GM12873 (cell line): ENCODE measurements around the gene USP49.

Experiments
- TF ChIP-seq, protein P1 (sequence below): IDR thresholded peaks from 2 replicates; pipeline ENCODE4 v1.5.1; 2012; ENCODE audit warnings: low read depth, mild to moderate bottlenecking, moderate library complexity, low read length, control low read depth; ENCODE audit not compliant: insufficient read depth; ENCODE audit errors: missing control alignments

Gene USP49

DNA sequence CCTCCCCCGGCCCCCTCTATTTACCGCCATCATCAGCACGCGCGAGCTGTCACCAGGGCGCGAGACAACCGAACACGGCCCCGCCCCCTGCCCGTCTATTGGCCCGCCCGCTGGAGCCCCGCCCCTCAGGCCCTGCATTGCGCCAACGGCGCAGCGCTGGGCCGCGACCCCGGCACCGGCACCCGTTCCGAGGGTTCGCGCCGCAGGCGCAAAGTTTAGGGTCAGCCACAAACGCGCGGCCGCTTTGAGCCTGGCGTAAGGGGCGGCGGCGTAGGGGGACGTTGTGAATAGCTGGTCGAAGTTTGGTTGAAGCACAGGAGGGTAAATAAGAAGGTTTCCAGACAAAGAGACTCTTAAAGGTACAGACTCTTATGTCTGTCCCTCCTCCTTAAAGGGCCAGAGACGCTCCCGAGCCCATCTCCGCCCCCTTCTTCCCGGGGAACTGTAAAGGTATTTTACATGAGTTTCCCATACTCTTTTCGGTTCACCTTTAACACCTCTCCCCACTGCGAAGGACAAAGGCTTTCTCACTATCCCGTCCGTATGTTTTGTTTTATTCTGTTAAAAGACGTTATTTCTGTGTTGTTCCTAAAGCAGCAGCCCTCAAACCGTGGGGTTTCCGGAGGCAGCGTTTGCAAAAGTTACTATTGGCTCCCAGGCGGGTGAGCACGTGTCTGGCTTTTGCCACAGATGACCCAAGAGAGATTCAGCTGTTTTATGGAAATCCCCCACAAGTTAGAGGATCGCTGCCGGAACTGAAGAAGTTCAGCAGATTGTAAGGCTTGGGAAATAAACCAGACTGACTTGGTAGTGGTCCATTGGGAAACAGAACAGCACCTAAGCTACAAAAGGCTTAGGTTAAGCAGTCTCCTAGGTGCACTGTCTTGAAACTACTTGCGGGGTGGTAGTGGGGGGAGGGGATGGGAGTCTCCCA is at the start of gene USP49:
USP49 (minus strand) TSS at position 76 of the 934 bp plus-strand sequence. CDS start 88,392 bp downstream, outside the sequence.
- TF ChIP-seq, protein P1, sequence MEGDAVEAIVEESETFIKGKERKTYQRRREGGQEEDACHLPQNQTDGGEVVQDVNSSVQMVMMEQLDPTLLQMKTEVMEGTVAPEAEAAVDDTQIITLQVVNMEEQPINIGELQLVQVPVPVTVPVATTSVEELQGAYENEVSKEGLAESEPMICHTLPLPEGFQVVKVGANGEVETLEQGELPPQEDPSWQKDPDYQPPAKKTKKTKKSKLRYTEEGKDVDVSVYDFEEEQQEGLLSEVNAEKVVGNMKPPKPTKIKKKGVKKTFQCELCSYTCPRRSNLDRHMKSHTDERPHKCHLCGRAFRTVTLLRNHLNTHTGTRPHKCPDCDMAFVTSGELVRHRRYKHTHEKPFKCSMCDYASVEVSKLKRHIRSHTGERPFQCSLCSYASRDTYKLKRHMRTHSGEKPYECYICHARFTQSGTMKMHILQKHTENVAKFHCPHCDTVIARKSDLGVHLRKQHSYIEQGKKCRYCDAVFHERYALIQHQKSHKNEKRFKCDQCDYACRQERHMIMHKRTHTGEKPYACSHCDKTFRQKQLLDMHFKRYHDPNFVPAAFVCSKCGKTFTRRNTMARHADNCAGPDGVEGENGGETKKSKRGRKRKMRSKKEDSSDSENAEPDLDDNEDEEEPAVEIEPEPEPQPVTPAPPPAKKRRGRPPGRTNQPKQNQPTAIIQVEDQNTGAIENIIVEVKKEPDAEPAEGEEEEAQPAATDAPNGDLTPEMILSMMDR: no peak

DNA sequence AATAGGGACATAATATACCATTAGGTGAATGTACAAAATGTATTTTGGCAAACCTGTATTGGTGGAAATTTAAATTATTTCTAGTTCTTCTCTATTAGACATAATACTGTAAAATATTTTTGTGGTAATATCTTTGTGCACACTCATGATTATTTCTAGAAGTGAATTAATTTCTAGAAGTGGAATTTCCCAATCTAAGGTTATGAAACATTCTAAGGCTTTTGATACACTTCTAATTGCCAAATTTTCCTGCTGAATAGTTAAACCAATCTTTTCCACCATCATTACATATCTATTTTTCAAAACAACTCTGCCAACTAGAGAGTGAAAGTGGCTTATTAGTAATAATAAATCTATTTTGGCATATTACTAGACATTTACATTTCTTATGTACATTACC is 48.3 kb upstream of the USP49 start:
- TF ChIP-seq, protein P1: no peak

DNA sequence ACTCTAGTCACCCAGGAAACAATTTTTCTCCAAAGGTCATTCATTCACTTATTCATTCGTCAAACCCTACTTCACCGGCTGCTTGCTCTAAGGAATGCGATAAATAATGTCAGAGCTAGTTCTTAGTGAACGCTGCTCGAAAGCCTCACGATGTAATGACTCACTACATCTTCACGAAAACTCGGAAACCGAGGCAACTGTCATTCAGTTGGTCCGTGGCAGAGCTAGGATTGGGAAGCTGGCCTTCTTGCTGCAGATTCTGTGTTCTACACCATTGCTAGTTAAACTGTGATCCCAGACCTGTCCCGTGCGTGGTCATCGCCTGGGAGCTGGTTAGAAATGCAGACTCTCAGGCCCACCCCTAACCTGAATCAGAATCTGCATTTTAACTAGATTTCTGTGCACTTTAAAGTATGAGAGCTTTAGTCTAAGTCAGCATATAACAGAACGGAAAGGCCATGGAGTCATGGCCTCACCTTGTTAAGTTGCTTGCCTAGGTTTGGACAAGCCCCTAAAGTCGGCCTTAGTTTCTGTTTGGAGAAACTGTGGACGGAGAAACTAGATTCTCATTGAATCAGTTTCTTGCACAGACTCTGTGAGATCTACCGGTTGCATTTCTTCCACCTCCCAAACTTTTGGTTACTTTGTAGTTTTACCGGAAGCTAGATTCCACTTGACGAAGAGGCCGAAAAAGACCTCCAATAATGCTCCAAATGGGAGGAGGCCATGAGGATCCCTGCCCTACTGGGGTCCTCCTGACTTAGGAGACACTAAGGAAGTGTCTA is 47.1 kb upstream of the USP49 start:
- TF ChIP-seq, protein P1: no peak

DNA sequence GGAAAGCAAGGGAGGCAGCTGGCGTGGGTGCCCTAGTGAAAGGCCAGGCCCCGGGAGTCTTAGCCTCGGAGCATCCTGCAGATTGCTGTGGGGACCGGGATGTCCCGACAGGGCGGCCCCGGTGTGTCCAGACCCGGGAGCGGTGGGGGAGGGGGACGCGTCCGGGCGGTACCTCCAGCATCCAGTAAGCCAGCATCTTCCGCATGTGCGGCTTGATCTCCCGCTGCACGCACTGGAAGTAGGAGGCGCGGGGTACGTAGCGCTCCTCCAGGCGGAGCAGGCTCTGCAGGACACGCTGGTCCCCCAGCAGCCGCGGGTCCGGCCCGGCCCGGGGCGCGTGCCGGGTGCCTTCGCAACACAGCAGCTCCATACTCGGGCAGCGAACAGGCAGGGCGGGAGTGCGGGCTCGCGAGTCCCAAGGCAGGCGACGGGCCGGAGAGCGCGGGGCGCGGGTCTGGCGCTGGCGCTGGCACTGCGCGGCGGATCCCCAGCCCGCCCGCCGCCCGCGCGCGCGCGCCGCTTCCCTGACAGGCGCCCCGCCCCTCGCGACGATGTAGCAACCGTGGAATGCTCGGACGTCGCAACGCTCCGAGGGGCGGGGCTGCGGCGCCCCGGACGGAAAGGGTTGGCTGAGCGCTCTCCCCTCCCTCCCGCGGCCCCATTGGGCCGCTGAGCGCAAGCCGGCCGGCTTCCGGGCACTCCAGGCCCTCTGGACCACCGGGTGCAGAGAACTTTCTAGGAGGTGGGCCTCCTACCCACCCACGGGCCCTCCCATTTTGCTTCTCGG is 46.3 kb upstream of the USP49 start, which contains the start of gene CCND3:
CCND3 (minus strand) TSS at position 529 of the 787 bp plus-strand sequence; CDS start at position 370, 159 bp downstream.
- TF ChIP-seq, protein P1: no peak

DNA sequence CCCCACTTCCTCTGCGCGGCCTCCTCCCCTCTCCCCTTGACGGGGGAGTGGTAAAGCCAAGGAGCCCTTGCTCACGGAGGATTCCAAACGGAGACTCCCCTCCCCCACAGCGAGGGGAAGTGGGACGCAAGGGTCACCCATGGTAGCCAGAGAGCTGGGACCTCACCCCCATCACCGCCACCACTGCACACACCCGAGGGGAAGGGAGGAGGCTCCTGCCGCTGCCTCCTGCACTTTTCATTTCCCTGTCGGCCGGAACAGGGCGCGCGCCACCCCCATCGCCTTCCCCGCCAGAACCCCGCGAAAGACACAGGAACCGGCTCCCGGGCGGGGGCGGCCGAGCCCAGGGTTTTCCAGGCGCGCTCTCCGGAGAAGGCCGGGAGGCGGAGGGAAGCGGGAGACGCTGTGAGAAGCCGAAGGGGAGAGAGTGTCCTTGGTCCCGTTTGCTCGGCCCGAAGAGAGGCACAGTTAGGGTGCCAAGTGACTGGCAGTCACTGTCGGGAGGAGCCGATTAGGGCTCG is 45.6 kb upstream of the USP49 start:
- TF ChIP-seq, protein P1: no peak

DNA sequence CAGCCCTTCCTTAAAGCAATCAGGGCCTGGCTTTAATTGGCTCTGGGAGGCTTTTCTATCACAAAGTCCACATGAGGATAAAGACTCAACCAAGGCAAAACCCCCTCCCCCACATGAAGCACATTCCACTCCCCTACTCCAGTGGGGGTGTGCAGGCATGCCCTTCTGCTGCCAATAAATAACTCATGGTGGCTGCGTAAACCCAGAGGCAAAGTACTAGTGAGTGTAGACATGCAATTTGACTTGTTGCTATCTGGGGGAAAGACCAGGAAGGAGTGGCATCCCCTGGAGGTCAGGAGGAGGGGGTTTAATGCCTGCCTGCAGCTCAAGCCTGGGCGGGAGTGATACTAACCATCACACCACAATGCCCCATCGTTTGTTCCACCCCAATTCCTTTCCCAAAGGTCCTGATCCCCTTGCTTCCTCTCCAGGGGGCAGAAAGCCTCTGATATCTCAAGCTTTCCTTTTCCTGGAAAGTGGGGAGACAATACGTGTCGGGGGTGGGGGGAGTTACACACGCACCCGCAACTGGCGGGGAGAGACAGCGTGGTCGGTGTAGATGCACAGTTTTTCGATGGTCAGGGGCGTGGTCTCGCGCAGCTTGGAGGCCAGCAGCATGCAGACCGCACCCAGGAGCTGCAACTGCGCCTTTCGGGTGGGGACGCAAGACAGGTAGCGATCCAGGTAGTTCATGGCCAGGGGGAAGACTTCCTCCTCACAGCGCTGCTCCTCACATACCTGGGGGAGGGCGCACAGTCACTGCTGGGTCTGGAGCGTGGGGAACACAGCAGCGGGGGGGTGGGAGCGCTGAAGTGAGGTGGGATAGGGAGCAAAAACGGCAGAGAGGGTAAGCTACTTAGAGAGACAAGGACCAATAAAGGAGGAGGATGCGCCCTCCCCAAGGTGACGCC is 44.9 kb upstream of the USP49 start:
- TF ChIP-seq, protein P1: no peak
